Measurements from ENCODE around the gene CYB561A3. TPM values are rescaled to one million over a fixed set of nuclear protein-coding genes. Genes with fewer than 3 reads are reported as not detected.

Gene CYB561A3
- total RNA-seq, 4 donors from 2014 or later = 39.3 to 62.8 (median 49.7) TPM

- Histone ChIP-seq H3K36me3 (peaks cover 0 to 10% of the 10 kb centered on the region in 2 donors), H3K27ac (no peak overlapping the region), H3K9me3 (no peaks in the 10 kb centered on the region), H3K4me1 (peaks cover 6 to 10% of the 10 kb centered on the region in 2 donors), H3K4me3 (replicated peaks in 1 of 3) (no peak overlapping the region), H3K27me3 (no peaks in the 10 kb centered on the region)
- WGBS, 2 donors = 94% methylated on average over 8 to 9 of the region's 9 CpGs
- DNase-seq = no peak
- intact Hi-C loops (cut with DNase I) = no loop called here
- TF ChIP-seq CTCF (IDR thresholded peaks at IDR 0.05) = no peak
- no peak for TF ChIP-seq POLR2A (IDR thresholded peaks at IDR 0.05)
Observed at GRCh38 chr11:61357233-61357893, 4.3 kb downstream of the CYB561A3 start.

GRCh38 chr11:61356706-61357105, 5.0 kb downstream of the CYB561A3 start:
- Histone ChIP-seq H3K4me1 (peaks cover 6 to 10% of the 10 kb centered on the region in 2 donors), H3K9me3 (no peaks in the 10 kb centered on the region), H3K27ac (no peak overlapping the region), H3K4me3 (replicated peaks in 1 of 3) (no peak overlapping the region), H3K36me3 (peaks cover 0 to 10% of the 10 kb centered on the region in 2 donors), H3K27me3 (no peaks in the 10 kb centered on the region)
- intact Hi-C loops (cut with DNase I) = no loop called here
- no peak for DNase-seq
- TF ChIP-seq CTCF (IDR thresholded peaks at IDR 0.05) (no peak), POLR2A (IDR thresholded peaks at IDR 0.05) (no peak)
- WGBS, 2 donors = 94 to 100% methylated on average over 4 of the region's 4 CpGs

GRCh38 chr11:61354208-61354607, 7.5 kb downstream of the CYB561A3 start:
- 92 to 93% methylated on average over 2 of the region's 2 CpGs for WGBS, 2 donors
- no peak for DNase-seq
- Histone ChIP-seq H3K9me3 (no peaks in the 10 kb centered on the region), H3K36me3 (peaks cover 11 to 20% of the 10 kb centered on the region in 2 donors), H3K27ac (no peak overlapping the region), H3K4me3 (replicated peaks in 1 of 3) (no peak overlapping the region), H3K4me1 (no peaks in the 10 kb centered on the region), H3K27me3 (no peaks in the 10 kb centered on the region)
- intact Hi-C loops (cut with DNase I) = no loop called here
- TF ChIP-seq CTCF (IDR thresholded peaks at IDR 0.05) (no peak), POLR2A (IDR thresholded peaks at IDR 0.05) (no peak)

- 86 to 90% methylated on average over 15 of the region's 15 CpGs for WGBS, 2 donors
- Histone ChIP-seq H3K4me1 (no peaks in the 10 kb centered on the region), H3K36me3 (peaks cover 13 to 26% of the 10 kb centered on the region in 2 donors), H3K9me3 (no peaks in the 10 kb centered on the region), H3K27me3 (no peaks in the 10 kb centered on the region), H3K4me3 (replicated peaks in 1 of 3) (no peak overlapping the region), H3K27ac (no peak overlapping the region)
- TF ChIP-seq POLR2A (IDR thresholded peaks at IDR 0.05) (no peak), CTCF (IDR thresholded peaks at IDR 0.05) (no peak)
- DNase-seq = no peak
- intact Hi-C loops (cut with DNase I) = no loop called here
Observed at GRCh38 chr11:61353131-61354067, 8.3 kb downstream of the CYB561A3 start.

- no peak for DNase-seq
- H3K27me3 ChIP-seq = no peaks in the 10 kb centered on the region
- no peak overlapping the region for H3K27ac ChIP-seq
- H3K4me1 ChIP-seq = no peaks in the 10 kb centered on the region
- H3K36me3 ChIP-seq = peaks cover 13 to 26% of the 10 kb centered on the region in 2 donors
- H3K4me3 ChIP-seq (replicated peaks in 1 of 3) = no peak overlapping the region
- TF ChIP-seq CTCF (IDR thresholded peaks at IDR 0.05) (no peak), POLR2A (IDR thresholded peaks at IDR 0.05) (no peak)
- intact Hi-C loops (cut with DNase I) = no loop called here
- H3K9me3 ChIP-seq = no peaks in the 10 kb centered on the region
- WGBS, 2 donors = 83 to 84% methylated on average over 8 of the region's 8 CpGs
Observed at GRCh38 chr11:61352038-61352437, 9.6 kb downstream of the CYB561A3 start.
